ENCODE measurements around the gene DLG2.

GRCh38 chr11:83979593-83979992, 1647.6 kb downstream of the DLG2 start:
- TF ChIP-seq, protein P1, sequence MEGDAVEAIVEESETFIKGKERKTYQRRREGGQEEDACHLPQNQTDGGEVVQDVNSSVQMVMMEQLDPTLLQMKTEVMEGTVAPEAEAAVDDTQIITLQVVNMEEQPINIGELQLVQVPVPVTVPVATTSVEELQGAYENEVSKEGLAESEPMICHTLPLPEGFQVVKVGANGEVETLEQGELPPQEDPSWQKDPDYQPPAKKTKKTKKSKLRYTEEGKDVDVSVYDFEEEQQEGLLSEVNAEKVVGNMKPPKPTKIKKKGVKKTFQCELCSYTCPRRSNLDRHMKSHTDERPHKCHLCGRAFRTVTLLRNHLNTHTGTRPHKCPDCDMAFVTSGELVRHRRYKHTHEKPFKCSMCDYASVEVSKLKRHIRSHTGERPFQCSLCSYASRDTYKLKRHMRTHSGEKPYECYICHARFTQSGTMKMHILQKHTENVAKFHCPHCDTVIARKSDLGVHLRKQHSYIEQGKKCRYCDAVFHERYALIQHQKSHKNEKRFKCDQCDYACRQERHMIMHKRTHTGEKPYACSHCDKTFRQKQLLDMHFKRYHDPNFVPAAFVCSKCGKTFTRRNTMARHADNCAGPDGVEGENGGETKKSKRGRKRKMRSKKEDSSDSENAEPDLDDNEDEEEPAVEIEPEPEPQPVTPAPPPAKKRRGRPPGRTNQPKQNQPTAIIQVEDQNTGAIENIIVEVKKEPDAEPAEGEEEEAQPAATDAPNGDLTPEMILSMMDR (IDR thresholded peaks at IDR 0.05; ENCODE audit: insufficient read depth, low read depth, low read length) = no peak
- no peak for TF ChIP-seq EZH2 (IDR thresholded peaks at IDR 0.05; ENCODE audit: insufficient read depth, low read length)
